DLD1 (cell line): ENCODE measurements around the gene CLMN.
"Not testable (repeated sequence)": the region's sequence is repeated elsewhere in the genome, so short reads cannot be mapped to it uniquely, and the experiment has no call there.

Experiments
- in situ Hi-C: cut with HindIII; loops from 2 replicates; pipeline ENCODE4 v1.10.0; 2017; ENCODE audit warnings: low sequenced_read_pairs

CLMN gene

GRCh38 chr14:95142208-95142607 lies 177.5 kb downstream of the CLMN start:
- in situ Hi-C loops: no loop called here

DNA sequence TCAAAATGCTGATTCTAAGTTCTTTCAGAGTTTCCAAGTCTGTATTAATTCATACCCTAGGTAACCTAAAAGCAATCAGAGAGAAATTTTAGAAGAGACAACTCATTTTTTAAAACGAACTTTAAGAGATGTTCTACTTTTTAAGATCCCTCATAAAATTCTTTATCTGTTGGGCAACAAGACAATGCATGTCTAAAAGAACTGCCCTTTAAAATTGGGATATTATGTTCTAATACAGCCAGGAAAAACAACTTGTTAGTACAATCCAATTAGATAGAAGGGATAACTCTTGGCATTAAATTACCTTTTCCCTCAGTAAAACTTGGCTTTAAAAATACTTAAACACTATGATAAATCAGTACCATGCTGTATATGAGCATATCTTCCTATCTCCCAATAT lies 178.0 kb downstream of the CLMN start:
- in situ Hi-C loops: no loop called here

- in situ Hi-C loops: no loop called here
Observed at GRCh38 chr14:95140060-95140858, 179.4 kb downstream of the CLMN start.

DNA sequence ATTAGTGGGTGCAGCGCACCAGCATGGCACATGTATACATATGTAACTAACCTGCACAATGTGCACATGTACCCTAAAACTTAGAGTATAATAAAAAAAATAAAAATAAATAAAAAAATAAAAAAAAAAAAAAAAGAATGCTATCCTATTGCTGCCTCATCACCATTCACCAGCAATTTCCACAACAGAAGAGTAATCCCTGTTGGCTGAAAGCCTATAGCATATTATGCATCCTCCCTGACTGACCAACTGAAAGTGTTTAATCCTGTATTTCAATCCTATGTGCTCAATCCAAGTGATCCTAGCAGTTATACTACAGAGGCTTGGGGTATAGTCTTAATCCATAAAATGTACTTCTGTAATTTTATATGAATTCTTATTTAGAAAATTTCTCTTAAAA lies 180.8 kb downstream of the CLMN start:
- in situ Hi-C loops: no loop called here

DNA sequence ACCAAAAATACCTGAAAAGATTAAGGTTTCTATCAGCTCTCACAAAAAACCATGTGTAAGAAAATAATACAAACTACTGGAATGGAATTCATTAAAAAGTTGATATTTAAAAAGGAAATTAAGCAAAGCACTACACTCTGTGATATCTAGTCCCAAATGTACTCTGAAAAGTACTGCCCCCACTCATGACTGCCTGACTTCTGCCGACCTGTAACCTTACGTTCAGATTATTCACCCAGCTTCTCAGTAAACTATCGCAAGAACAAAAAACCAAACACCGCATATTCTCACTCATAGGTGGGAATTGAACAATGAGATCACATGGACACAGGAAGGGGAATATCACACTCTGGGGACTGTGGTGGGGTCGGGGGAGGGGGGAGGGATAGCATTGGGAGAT lies 181.3 kb downstream of the CLMN start:
- in situ Hi-C loops: not testable (repeated sequence)

DNA sequence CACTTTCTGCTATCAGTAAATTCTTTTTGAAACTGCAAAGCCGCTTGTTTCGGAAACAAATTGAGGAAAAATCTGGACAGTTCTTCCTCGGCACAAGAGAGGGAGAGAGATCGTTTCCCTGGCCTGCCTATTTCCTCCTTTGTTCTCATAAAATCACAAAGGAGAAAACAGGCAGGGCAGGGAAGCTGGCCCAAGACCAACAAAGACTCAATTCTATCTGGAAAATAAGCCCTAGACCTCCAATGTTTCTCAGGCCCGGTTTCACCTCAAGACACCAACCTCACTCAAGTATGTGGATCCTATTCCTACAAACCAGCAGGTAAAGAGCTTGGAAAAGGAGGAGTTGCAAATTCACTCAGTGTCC lies 181.9 kb downstream of the CLMN start:
- in situ Hi-C loops: no loop called here

GRCh38 chr14:95137164-95137803 lies 182.4 kb downstream of the CLMN start:
- in situ Hi-C loops: no loop called here

DNA sequence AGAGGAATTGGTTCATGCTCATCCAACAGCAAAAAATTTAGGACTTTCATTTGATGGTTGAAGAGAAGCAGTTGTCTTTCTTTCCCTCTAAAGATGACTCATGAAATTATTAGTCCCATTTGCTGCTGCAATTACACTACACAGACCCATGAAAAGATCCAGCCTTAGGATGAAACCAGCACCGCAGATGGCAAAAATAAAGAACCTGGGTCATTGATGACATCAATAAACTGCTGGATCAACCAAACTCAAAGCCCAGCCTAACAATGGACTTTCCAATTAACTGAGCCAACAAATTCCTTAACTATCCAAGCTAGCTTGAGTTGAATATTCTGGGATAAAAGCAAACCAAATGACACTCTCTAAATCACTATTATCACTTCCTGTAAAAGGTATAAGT lies 183.1 kb downstream of the CLMN start:
- in situ Hi-C loops: no loop called here

DNA sequence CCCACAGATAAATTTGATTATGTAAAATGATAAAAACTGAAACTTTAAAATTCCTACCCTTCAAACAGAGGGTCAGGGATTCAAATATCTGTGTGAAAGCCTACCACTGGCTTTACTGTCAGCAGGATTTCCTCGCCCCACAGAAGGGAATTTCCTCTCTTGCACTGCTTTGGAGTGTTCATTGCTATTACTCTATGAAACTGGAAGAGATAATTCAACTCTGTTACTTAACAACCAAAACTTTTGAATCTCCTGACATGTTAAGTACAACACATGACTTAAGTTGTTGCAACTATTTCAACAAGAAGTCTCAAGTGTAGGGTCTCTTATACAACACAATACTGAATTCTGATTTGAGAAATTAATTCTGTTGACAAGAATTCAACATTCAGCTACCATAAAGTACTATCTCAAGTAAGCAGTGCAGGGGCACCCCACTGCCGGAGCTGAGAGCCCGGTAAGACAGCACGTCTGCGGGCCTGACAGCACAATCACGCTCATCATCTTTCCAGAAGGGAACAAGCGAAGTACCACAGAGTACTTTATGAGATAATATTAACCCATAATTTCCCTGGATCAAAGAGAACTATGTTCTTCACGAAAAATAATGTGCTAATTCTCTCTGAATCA lies 185.3 kb downstream of the CLMN start:
- in situ Hi-C loops: no loop called here

DNA sequence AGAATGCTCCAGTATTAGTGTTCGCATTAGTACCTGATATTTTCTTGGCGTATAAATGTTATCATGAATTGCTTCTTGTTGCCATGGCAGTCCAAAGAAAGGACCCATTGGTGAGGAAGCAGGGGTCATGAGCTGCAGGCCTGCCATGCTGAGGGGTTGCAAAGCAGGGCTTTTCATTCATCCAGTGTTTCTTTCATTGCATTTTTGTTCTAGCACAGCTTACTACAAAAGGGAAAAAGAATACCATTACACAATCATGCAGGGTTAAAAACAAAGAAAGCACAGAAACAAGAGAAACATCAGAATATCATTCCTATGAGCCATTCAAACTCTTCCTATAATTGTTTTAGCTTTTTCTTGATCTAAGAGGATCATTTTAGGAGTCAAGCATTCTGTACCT lies 186.4 kb downstream of the CLMN start:
- in situ Hi-C loops: no loop called here

DNA sequence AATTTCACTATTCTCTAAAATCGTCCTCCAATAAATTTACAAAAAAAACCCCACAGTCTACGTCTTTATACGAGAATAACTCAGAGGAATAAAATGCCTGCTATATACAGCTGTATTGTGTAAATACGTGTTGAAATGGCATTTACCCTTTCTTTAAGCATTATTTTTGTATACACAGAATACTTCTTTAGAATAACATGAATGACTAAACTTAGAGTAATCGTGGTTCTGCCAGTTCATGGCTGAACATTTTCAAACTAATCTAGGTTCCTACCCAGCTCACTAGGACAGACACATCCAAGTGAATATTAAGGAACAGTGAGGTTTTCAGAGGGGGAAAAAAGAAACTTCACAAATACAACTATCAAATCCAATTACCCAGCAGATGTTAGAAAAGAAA lies 186.9 kb downstream of the CLMN start:
- in situ Hi-C loops: no loop called here
